Fibroblast of mammary gland (primary cell): Measurements from ENCODE around the gene WDR26.

Experiments used
- DNase-seq: peaks from one replicate; pipeline ENCODE4 v3.0.0-alpha.2; 2010; ENCODE audit warnings: low read depth
- H3K4me3 ChIP-seq: 2 replicates; pipeline ENCODE4 v1.5.1; 2011; ENCODE audit warnings: low read depth, mild to moderate bottlenecking, low read length, moderate library complexity; ENCODE audit not compliant: control insufficient read depth
- CTCF ChIP-seq: conservative IDR thresholded peaks from 2 replicates; pipeline ENCODE4 v1.5.1; 2011; ENCODE audit warnings: low read depth, low read length, inconsistent platforms; ENCODE audit not compliant: control insufficient read depth, insufficient read depth

The WDR26 gene

GRCh38 chr1:224411766-224412165 is 22.8 kb downstream of the WDR26 start:
- DNase-seq = no peak
- no peak overlapping the region for H3K4me3 ChIP-seq
- TF ChIP-seq CTCF = no peak

- H3K4me3 ChIP-seq = no peak overlapping the region
- no peak for TF ChIP-seq CTCF
- DNase-seq = no peak
Observed at GRCh38 chr1:224408294-224408590, 26.4 kb downstream of the WDR26 start.

GRCh38 chr1:224407571-224408293 is 26.9 kb downstream of the WDR26 start:
- H3K4me3 ChIP-seq = no peak overlapping the region
- peak; percentile 9 for DNase-seq
- no peak for TF ChIP-seq CTCF

DNA sequence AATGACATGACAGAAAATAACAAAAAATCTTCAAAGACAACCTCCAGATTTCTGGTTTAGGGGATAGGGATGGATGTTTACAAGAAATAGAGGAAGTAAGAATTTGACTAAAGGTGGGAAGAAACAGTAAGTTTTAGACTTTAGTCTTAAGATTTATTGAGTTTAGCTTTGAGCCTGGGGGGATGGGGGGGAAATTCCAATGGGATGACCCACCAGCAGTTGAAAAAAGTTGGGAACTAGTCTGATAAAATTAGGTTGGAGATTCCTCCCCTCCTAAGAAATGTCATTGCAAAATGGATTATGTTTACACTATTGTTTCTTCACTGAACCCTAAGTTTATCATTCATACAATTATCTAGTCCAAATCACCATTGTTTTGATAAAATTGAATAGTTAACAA is 28.4 kb downstream of the WDR26 start:
- DNase-seq = peak; percentile 14
- H3K4me3 ChIP-seq = no peak overlapping the region
- no peak for TF ChIP-seq CTCF

DNA sequence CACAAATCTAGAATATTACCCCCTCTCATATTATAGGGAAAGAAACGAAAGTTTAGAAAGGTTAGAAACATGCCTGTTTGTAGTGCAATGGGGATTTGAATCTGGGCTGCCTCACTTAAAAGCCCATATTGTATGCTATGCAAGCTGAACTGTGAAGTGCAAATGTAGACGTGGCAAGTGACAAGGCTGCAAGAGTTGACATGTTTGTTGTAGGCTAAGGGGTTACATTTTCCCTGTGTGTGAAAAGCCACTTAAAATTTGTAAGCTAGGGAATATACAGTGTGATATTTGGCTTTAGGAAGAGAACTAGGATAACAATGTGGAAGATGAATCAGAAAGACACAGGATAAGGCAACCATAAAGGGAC is 29.0 kb downstream of the WDR26 start:
- H3K4me3 ChIP-seq = no peak overlapping the region
- TF ChIP-seq CTCF = no peak
- DNase-seq = no peak

GRCh38 chr1:224404916-224405603 is 29.5 kb downstream of the WDR26 start:
- no peak overlapping the region for H3K4me3 ChIP-seq
- DNase-seq = no peak
- no peak for TF ChIP-seq CTCF
